ENCODE results near the gene ASB1.

DNA sequence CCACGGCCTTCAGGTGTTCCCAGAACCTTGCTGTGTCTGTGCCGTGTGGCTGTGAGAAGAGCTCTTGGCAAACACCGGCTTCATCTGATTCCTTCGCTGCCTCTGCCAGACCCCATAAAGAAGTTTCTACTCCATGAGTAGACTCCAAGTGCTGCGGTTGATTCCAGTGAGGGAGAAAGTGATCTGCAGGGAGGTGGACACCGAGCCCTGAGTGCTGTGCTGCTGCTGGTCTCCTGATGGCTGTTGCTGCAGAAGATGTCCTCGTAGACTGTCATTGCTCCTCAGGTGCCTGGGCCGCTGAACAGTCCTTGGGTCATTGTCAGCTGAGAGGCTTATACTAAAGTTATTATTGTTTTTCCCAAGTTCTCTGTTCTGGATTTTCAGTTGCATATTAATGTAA lies 19.6 kb downstream of the ASB1 start:
- TF ChIP-seq ZNF766 (CRISPR knock-in tag; conservative IDR thresholded peaks at IDR 0.05) (no peak), CEBPG (CRISPR knock-in tag; IDR thresholded peaks at IDR 0.05) (no peak), CEBPG (tag; conservative IDR thresholded peaks at IDR 0.05 in 1 of 2, IDR thresholded peaks at IDR 0.05 in 1 of 2) (no peak), CHD2 (IDR thresholded peaks at IDR 0.05; ENCODE audit: low read depth, low read length) (no peak)
